SK-N-SH (cell line): Measurements from ENCODE around the gene C5orf63.

Experiments used
- EP300 ChIP-seq, 2 experiments: IDR thresholded peaks; 2 replicates each; pipeline versions ENCODE4 v1.4.0 to v1.6.1; 2012; ENCODE audit warnings: borderline replicate concordance in 1 of 2, low read depth in 1 of 2, low read length in 1 of 2
- MEF2A ChIP-seq: IDR thresholded peaks from 2 replicates; pipeline ENCODE4 v1.4.0; 2012; ENCODE audit warnings: low read depth, borderline replicate concordance
- POLR2AphosphoS5 ChIP-seq: IDR thresholded peaks from 2 replicates; pipeline ENCODE4 v1.6.1; 2012; ENCODE audit warnings: low read depth, low read length
- SIN3A ChIP-seq: IDR thresholded peaks from 2 replicates; pipeline ENCODE4 v1.6.1; 2012; ENCODE audit warnings: low read depth, mild to moderate bottlenecking, low read length, moderate library complexity, borderline replicate concordance
- SMC3 ChIP-seq: IDR thresholded peaks from 2 replicates; pipeline ENCODE4 v1.6.1; 2012; ENCODE audit warnings: low read depth, low read length, improper control_type of control experiment
- TAF1 ChIP-seq: IDR thresholded peaks from 2 replicates; pipeline ENCODE4 v1.6.1; 2012; ENCODE audit warnings: low read depth, mild to moderate bottlenecking, low read length, moderate library complexity, borderline replicate concordance
- TF ChIP-seq, protein P1 (sequence below): fragments of 200-600 bp; sonication (generic); IDR thresholded peaks from 2 replicates; pipeline ENCODE4 v1.6.1; 2017; ENCODE audit warnings: antibody characterized with exemption, mild to moderate bottlenecking, moderate library complexity
- TF ChIP-seq, protein P2 (sequence below): IDR thresholded peaks from 2 replicates; pipeline ENCODE4 v1.4.0; 2012; ENCODE audit warnings: low read depth, borderline replicate concordance
- TF ChIP-seq, protein P3 (sequence below): IDR thresholded peaks from 2 replicates; pipeline ENCODE4 v1.6.1; 2012; ENCODE audit warnings: mild to moderate bottlenecking, low read depth, low read length, moderate library complexity

DNA sequence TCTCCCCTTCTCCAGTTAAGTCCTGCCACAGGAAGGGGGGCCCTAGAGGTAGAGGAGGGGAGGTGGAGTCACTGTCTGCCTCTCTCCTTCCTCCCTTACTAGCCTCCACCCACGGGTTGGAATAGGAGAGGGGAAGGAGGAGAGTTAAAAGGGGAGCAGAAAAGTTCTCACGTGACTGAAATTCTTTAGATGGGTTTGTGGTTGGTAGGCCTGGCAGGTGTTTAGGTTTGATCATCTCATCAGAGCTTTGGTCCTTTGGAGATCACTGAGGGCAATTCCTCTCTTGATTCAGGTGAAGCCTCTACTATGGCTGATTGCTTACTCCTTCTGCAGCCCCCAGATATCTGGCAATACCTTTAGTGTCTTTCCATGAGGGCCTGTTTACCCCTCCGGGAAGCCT, 24.9 kb upstream of the C5orf63 start:
- TF ChIP-seq, protein P1, sequence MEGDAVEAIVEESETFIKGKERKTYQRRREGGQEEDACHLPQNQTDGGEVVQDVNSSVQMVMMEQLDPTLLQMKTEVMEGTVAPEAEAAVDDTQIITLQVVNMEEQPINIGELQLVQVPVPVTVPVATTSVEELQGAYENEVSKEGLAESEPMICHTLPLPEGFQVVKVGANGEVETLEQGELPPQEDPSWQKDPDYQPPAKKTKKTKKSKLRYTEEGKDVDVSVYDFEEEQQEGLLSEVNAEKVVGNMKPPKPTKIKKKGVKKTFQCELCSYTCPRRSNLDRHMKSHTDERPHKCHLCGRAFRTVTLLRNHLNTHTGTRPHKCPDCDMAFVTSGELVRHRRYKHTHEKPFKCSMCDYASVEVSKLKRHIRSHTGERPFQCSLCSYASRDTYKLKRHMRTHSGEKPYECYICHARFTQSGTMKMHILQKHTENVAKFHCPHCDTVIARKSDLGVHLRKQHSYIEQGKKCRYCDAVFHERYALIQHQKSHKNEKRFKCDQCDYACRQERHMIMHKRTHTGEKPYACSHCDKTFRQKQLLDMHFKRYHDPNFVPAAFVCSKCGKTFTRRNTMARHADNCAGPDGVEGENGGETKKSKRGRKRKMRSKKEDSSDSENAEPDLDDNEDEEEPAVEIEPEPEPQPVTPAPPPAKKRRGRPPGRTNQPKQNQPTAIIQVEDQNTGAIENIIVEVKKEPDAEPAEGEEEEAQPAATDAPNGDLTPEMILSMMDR, result no peak
- TF ChIP-seq, protein P2, sequence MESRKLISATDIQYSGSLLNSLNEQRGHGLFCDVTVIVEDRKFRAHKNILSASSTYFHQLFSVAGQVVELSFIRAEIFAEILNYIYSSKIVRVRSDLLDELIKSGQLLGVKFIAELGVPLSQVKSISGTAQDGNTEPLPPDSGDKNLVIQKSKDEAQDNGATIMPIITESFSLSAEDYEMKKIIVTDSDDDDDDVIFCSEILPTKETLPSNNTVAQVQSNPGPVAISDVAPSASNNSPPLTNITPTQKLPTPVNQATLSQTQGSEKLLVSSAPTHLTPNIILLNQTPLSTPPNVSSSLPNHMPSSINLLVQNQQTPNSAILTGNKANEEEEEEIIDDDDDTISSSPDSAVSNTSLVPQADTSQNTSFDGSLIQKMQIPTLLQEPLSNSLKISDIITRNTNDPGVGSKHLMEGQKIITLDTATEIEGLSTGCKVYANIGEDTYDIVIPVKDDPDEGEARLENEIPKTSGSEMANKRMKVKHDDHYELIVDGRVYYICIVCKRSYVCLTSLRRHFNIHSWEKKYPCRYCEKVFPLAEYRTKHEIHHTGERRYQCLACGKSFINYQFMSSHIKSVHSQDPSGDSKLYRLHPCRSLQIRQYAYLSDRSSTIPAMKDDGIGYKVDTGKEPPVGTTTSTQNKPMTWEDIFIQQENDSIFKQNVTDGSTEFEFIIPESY, result no peak
- TF ChIP-seq TAF1 (no peak), POLR2AphosphoS5 (no peak), SIN3A (no peak), SMC3 (no peak), MEF2A (no peak), EP300 (IDR thresholded peaks at IDR 0.05; ENCODE audit: borderline replicate concordance in 1 of 2, low read depth in 1 of 2, low read length in 1 of 2) (no peak)
- TF ChIP-seq, protein P3, sequence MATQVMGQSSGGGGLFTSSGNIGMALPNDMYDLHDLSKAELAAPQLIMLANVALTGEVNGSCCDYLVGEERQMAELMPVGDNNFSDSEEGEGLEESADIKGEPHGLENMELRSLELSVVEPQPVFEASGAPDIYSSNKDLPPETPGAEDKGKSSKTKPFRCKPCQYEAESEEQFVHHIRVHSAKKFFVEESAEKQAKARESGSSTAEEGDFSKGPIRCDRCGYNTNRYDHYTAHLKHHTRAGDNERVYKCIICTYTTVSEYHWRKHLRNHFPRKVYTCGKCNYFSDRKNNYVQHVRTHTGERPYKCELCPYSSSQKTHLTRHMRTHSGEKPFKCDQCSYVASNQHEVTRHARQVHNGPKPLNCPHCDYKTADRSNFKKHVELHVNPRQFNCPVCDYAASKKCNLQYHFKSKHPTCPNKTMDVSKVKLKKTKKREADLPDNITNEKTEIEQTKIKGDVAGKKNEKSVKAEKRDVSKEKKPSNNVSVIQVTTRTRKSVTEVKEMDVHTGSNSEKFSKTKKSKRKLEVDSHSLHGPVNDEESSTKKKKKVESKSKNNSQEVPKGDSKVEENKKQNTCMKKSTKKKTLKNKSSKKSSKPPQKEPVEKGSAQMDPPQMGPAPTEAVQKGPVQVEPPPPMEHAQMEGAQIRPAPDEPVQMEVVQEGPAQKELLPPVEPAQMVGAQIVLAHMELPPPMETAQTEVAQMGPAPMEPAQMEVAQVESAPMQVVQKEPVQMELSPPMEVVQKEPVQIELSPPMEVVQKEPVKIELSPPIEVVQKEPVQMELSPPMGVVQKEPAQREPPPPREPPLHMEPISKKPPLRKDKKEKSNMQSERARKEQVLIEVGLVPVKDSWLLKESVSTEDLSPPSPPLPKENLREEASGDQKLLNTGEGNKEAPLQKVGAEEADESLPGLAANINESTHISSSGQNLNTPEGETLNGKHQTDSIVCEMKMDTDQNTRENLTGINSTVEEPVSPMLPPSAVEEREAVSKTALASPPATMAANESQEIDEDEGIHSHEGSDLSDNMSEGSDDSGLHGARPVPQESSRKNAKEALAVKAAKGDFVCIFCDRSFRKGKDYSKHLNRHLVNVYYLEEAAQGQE, result no peak
